ENCODE measurements around the gene RNF7.

Gene RNF7

GRCh38 chr3:141782386-141782932, 44.4 kb downstream of the RNF7 start:
- Histone ChIP-seq H3K27ac (ENCODE audit: low read depth, low read length) (no peak overlapping the region), H3K4me1 (ENCODE audit: control insufficient read depth, low read length) (no peaks in the 10 kb centered on the region), H3K27me3 (ENCODE audit: control insufficient read depth, low read length) (no peaks in the 10 kb centered on the region), H3K79me2 (ENCODE audit: control insufficient read depth, low read length) (no peaks in the 10 kb centered on the region), H3F3A (ENCODE audit: control insufficient read depth, insufficient read depth) (no peaks in the 10 kb centered on the region), H3K36me3 (ENCODE audit: control insufficient read depth, low read length) (no peaks in the 10 kb centered on the region), H3K4me3 (ENCODE audit: low read length) (no peak overlapping the region), H4K20me1 (ENCODE audit: control insufficient read depth, insufficient read depth, low read depth, low read length) (no peaks in the 10 kb centered on the region), H3K4me2 (ENCODE audit: low read length) (no peak overlapping the region), H3K9me2 (replicated peaks; ENCODE audit: control insufficient read depth, low read length) (no peaks in the 10 kb centered on the region), H3K9me3 (ENCODE audit: control insufficient read depth, insufficient read depth, low read length) (no peaks in the 10 kb centered on the region)
- TF ChIP-seq EZH2phosphoT487 (IDR thresholded peaks at IDR 0.05; ENCODE audit: borderline replicate concordance, low read length) (no peak), CTCF (IDR thresholded peaks at IDR 0.05; ENCODE audit: low read depth, low read length, poor library complexity, severe bottlenecking) (no peak)

GRCh38 chr3:141783632-141784031, 45.5 kb downstream of the RNF7 start:
- TF ChIP-seq CTCF (IDR thresholded peaks at IDR 0.05; ENCODE audit: low read depth, low read length, poor library complexity, severe bottlenecking): no peak
- TF ChIP-seq EZH2phosphoT487 (IDR thresholded peaks at IDR 0.05; ENCODE audit: borderline replicate concordance, low read length): no peak
- H3K79me2 ChIP-seq (ENCODE audit: control insufficient read depth, low read length): no peaks in the 10 kb centered on the region

GRCh38 chr3:141784096-141784495, 46.0 kb downstream of the RNF7 start:
- TF ChIP-seq CTCF (IDR thresholded peaks at IDR 0.05; ENCODE audit: low read depth, low read length, poor library complexity, severe bottlenecking): no peak
- TF ChIP-seq EZH2phosphoT487 (IDR thresholded peaks at IDR 0.05; ENCODE audit: borderline replicate concordance, low read length): no peak
- no peaks in the 10 kb centered on the region for H3K4me1 ChIP-seq (ENCODE audit: control insufficient read depth, low read length)

More at GRCh38 chr3:141783632-141784031, 45.5 kb downstream of the RNF7 start:
- Histone ChIP-seq H3K27ac (ENCODE audit: low read depth, low read length) (no peak overlapping the region), H3K27me3 (ENCODE audit: control insufficient read depth, low read length) (no peaks in the 10 kb centered on the region), H3K36me3 (ENCODE audit: control insufficient read depth, low read length) (no peaks in the 10 kb centered on the region), H3K9me2 (replicated peaks; ENCODE audit: control insufficient read depth, low read length) (no peaks in the 10 kb centered on the region), H3K4me3 (ENCODE audit: low read length) (no peak overlapping the region), H3F3A (ENCODE audit: control insufficient read depth, insufficient read depth) (no peaks in the 10 kb centered on the region), H3K4me1 (ENCODE audit: control insufficient read depth, low read length) (no peaks in the 10 kb centered on the region), H3K4me2 (ENCODE audit: low read length) (no peak overlapping the region), H3K9me3 (ENCODE audit: control insufficient read depth, insufficient read depth, low read length) (no peaks in the 10 kb centered on the region), H4K20me1 (ENCODE audit: control insufficient read depth, insufficient read depth, low read depth, low read length) (no peaks in the 10 kb centered on the region)

More at GRCh38 chr3:141784096-141784495, 46.0 kb downstream of the RNF7 start:
- Histone ChIP-seq H3K36me3 (ENCODE audit: control insufficient read depth, low read length) (no peaks in the 10 kb centered on the region), H3K9me3 (ENCODE audit: control insufficient read depth, insufficient read depth, low read length) (no peaks in the 10 kb centered on the region), H3F3A (ENCODE audit: control insufficient read depth, insufficient read depth) (no peaks in the 10 kb centered on the region), H3K4me3 (ENCODE audit: low read length) (no peak overlapping the region), H3K9me2 (replicated peaks; ENCODE audit: control insufficient read depth, low read length) (no peaks in the 10 kb centered on the region), H3K79me2 (ENCODE audit: control insufficient read depth, low read length) (no peaks in the 10 kb centered on the region), H3K27ac (ENCODE audit: low read depth, low read length) (no peak overlapping the region), H4K20me1 (ENCODE audit: control insufficient read depth, insufficient read depth, low read depth, low read length) (no peaks in the 10 kb centered on the region), H3K4me2 (ENCODE audit: low read length) (no peak overlapping the region), H3K27me3 (ENCODE audit: control insufficient read depth, low read length) (no peaks in the 10 kb centered on the region)
